HepG2 (cell line): ENCODE data around the gene ANKS1A. TPM values are rescaled to one million over a fixed set of nuclear protein-coding genes. Genes with fewer than 3 reads are reported as not detected.

ENCODE experiments used
- ATAC-seq: fragments of 200-7000 bp; cut with Tn5 transposase; 3 replicates; pipeline ENCODE4 v1.9.1; 2020; ENCODE audit warnings: mild to moderate bottlenecking, moderate library complexity
- BruUV-seq: library from RNA; stranded (reverse); fragments of 400-500 nt; replicated peaks from 2 replicates; lab custom pipeline; 2021; lab: Mats Ljungman, UMichigan
- CTCF ChIA-PET: fragments of 300-600 bp; formaldehyde crosslinking; extraction: SDS; loops from one replicate; lab custom pipeline; 2021; ENCODE audit warnings: low total read pairs, inconsistent platforms, low intra/inter-chr PET ratio; lab: Yijun Ruan, JAX
- POLR2A ChIA-PET: fragments of 350-600 bp; sonication (Branson Sonifier 250); formaldehyde crosslinking; loops from one replicate; lab custom pipeline; 2020; ENCODE audit warnings: antibody characterized with exemption, inconsistent platforms; lab: Yijun Ruan, JAX
- DNase-seq: peaks from one replicate; pipeline ENCODE4 v3.0.0-alpha.2; 2015; ENCODE audit warnings: low spot score
- FAIRE-seq: peaks from 3 replicates; lab custom pipeline; 2011; peaks lifted over from hg19 to GRCh38; lab: Jason Lieb, UNC
- H2AFZ ChIP-seq: one replicate; pipeline ENCODE4 v1.6.1; 2011; ENCODE audit warnings: low read length, inconsistent platforms
- H3K27ac ChIP-seq: fragments of 300-600 bp; 3 replicates; pipeline ENCODE4 v1.8.0; 2011; ENCODE audit warnings: mixed run types, mild to moderate bottlenecking, mixed read lengths, low read length, inconsistent platforms; ENCODE audit not compliant: insufficient read depth; ENCODE audit errors: extremely low read length
- H3K27me3 ChIP-seq, 2 experiments: fragments of 200-600 bp in 1 of 2; 2 replicates in 1 of 2; 3 replicates in 1 of 2; pipeline versions ENCODE4 v1.6.0 to v1.8.0; 2011; ENCODE audit warnings: low read length in 2 of 2, mild to moderate bottlenecking in 2 of 2, moderate library complexity in 2 of 2, inconsistent platforms in 1 of 2; ENCODE audit not compliant: insufficient read depth in 2 of 2, control insufficient read depth in 1 of 2
- H3K36me3 ChIP-seq, 2 experiments: fragments of 200-600 bp in 1 of 2; replicated peaks in 1 of 2; 2 replicates in 1 of 2; 3 replicates in 1 of 2; pipeline versions ENCODE4 v1.5.1 to v1.8.0; 2011; ENCODE audit warnings: low read length in 2 of 2, inconsistent platforms in 1 of 2; ENCODE audit not compliant: insufficient read depth in 2 of 2, control insufficient read depth in 1 of 2
- H3K4me1 ChIP-seq: 2 replicates; pipeline ENCODE4 v1.5.1; 2012; ENCODE audit warnings: low read length, inconsistent platforms; ENCODE audit not compliant: insufficient read depth
- H3K4me2 ChIP-seq: 2 replicates; pipeline ENCODE4 v1.6.0; 2011; ENCODE audit warnings: low read depth, low read length, inconsistent platforms
- H3K4me3 ChIP-seq, 3 experiments: fragments of 200-600 bp in 1 of 3; sonication (generic), shearing (Covaris generic) in 1 of 3; replicated peaks in 1 of 3; 2 replicates each; pipeline ENCODE4 v1.5.1; 2011 to 2016; ENCODE audit warnings: low read length in 3 of 3, inconsistent platforms in 2 of 3, low read depth in 2 of 3, mild to moderate bottlenecking in 2 of 3, control low read depth in 1 of 3, mixed read lengths in 1 of 3; ENCODE audit not compliant: insufficient read depth in 1 of 3
- H3K79me2 ChIP-seq: one replicate; pipeline ENCODE4 v1.6.1; 2011; ENCODE audit warnings: low read length, inconsistent platforms; ENCODE audit not compliant: insufficient read depth
- H3K9ac ChIP-seq: 2 replicates; pipeline ENCODE4 v1.6.0; 2011; ENCODE audit warnings: mild to moderate bottlenecking, low read depth, low read length, inconsistent platforms; ENCODE audit not compliant: insufficient read depth
- H3K9me3 ChIP-seq: 2 replicates; pipeline ENCODE4 v1.5.1; 2012; ENCODE audit warnings: mild to moderate bottlenecking, low read length
- H4K20me1 ChIP-seq: 2 replicates; pipeline ENCODE4 v1.6.0; 2011; ENCODE audit warnings: inconsistent platforms, mild to moderate bottlenecking, low read length, moderate library complexity; ENCODE audit not compliant: insufficient read depth
- ATF6 ChIP-seq: sonication (generic); formaldehyde crosslinking; conservative IDR thresholded peaks from 2 replicates; pipeline ENCODE4 v1.4.0; 2020; ENCODE audit warnings: missing genetic modification reagents
- BHLHE40 ChIP-seq: IDR thresholded peaks from 2 replicates; pipeline ENCODE4 v1.6.1; 2011; ENCODE audit warnings: low read length, improper control_type of control experiment
- GABPB1 ChIP-seq: IDR thresholded peaks from 2 replicates; pipeline ENCODE4 v1.6.1; 2016; ENCODE audit warnings: mild to moderate bottlenecking, missing genetic modification reagents, moderate library complexity, missing compliant biosample characterization
- NFE2 ChIP-seq: sonication (generic); formaldehyde crosslinking; IDR thresholded peaks from 2 replicates; pipeline ENCODE4 v1.4.0; 2020; ENCODE audit warnings: missing genetic modification reagents
- RERE ChIP-seq: IDR thresholded peaks from 2 replicates; pipeline ENCODE4 v1.6.1; 2016; ENCODE audit warnings: low read depth, missing genetic modification reagents, missing compliant biosample characterization
- SP2 ChIP-seq: sonication (generic); formaldehyde crosslinking; IDR thresholded peaks from 2 replicates; pipeline ENCODE4 v1.5.1; 2020; ENCODE audit warnings: mild to moderate bottlenecking, missing genetic modification reagents
- SP4 ChIP-seq: sonication (generic); formaldehyde crosslinking; IDR thresholded peaks from 2 replicates; pipeline ENCODE4 v1.8.1; 2023; ENCODE audit warnings: mild to moderate bottlenecking, missing genetic modification reagents
- WIZ ChIP-seq: sonication (generic); formaldehyde crosslinking; IDR thresholded peaks from 2 replicates; pipeline ENCODE4 v1.5.1; 2020; ENCODE audit warnings: mild to moderate bottlenecking, missing genetic modification reagents
- YY1 ChIP-seq: IDR thresholded peaks from 2 replicates; pipeline ENCODE4 v1.6.1; 2011; ENCODE audit warnings: low read length, low read depth, moderate library complexity, mild to moderate bottlenecking; ENCODE audit not compliant: insufficient read depth, insufficient replicate concordance
- ZFP91 ChIP-seq: sonication (generic); formaldehyde crosslinking; IDR thresholded peaks from 2 replicates; pipeline ENCODE4 v1.9.0; 2022; ENCODE audit warnings: missing genetic modification reagents, mild to moderate bottlenecking, borderline replicate concordance
- ZKSCAN5 ChIP-seq: sonication (generic); formaldehyde crosslinking; IDR thresholded peaks from 2 replicates; pipeline ENCODE4 v1.5.1; 2020; ENCODE audit warnings: mild to moderate bottlenecking, missing genetic modification reagents
- WGBS: methylation state at CpG from one replicate; pipeline ENCODE4 v1.1.6; 2017; ENCODE audit warnings: low lambda C conversion rate; 5-methylcytosine and 5-hydroxymethylcytosine counted together
- in situ Hi-C: cut with HindIII; loops from 2 replicates; pipeline ENCODE4 v1.10.0; 2017; ENCODE audit warnings: low pct_unique_long_range_greater_than_20kb; ENCODE audit not compliant: extremely low pct_ligation_motif_present
- intact Hi-C: fragments of 100-400 bp; cut with micrococcal nuclease; formaldehyde crosslinking; loops from one replicate; pipeline ENCODE4 v1.10.0; 2022; ENCODE audit not compliant: unreplicated experiment
- polyA plus RNA-seq, 8 experiments: library from polyadenylated mRNA; depleted of rRNA in 3 of 8; stranded (reverse) in 7 of 8; unstranded in 1 of 8; fragments of >200 nt; fragmentation: Illumina TruSeq in 4 of 8; extraction: Trizol in 4 of 8; gene quantifications; 2 replicates each; pipeline versions ENCODE4 v1.2.1 to v1.2.3, GENCODE V29; 2011 to 2016; ENCODE audit warnings: low read depth in 4 of 8, missing spikeins in 1 of 8, mixed read lengths in 1 of 8; ENCODE audit not compliant: insufficient read depth in 1 of 8
- total RNA-seq, 5 experiments: library from RNA; depleted of rRNA; stranded (reverse); fragments of >200 nt; fragmentation: Illumina TruSeq; extraction: Trizol; gene quantifications; 2 replicates each; pipeline ENCODE4 v1.2.3, GENCODE V29; 2016; ENCODE audit warnings: low read depth in 1 of 5

ANKS1A gene
- total and polyA plus RNA-seq, 2 of the 13 experiments (the other 11 are each of a cell fraction or from before 2014, with no cell fraction given): 7.2 to 15.1 TPM

GRCh38 chr6:35011096-35012041 is 122.3 kb downstream of the ANKS1A start (continued):
- no peak for TF ChIP-seq ATF6 (CRISPR knock-in tag)
- no peak for TF ChIP-seq ZFP91
- no peak for TF ChIP-seq ZKSCAN5 (CRISPR knock-in tag)
- TF ChIP-seq GABPB1 (CRISPR knock-in tag): no peak
- no peak for TF ChIP-seq BHLHE40

GRCh38 chr6:35013701-35014100 is 124.6 kb downstream of the ANKS1A start:
- no peak for DNase-seq
- 97% methylated on average over 6 of the region's 6 CpGs for WGBS
- no peak for ATAC-seq
- BruUV-seq: no TSS peak
- Histone ChIP-seq H3K9me3 (no peaks in the 10 kb centered on the region), H3K79me2 (no peaks in the 10 kb centered on the region), H2AFZ (no peak overlapping the region), H4K20me1 (no peaks in the 10 kb centered on the region), H3K36me3 (peaks cover 9 to 11% of the 10 kb centered on the region in 2 experiments; a peak in 4 of 5 replicates), H3K4me1 (no peaks in the 10 kb centered on the region), H3K9ac (no peak overlapping the region), H3K4me3 (no peak overlapping the region), H3K4me2 (no peak overlapping the region), H3K27ac (no peak overlapping the region), H3K27me3 (no peaks in the 10 kb centered on the region)
- no peak for FAIRE-seq
- in situ Hi-C loops: no loop called here
- CTCF ChIA-PET: no interaction called here
- intact Hi-C loops: no loop called here
- TF ChIP-seq SP2 (CRISPR knock-in tag): no peak
- TF ChIP-seq SP4 (CRISPR knock-in tag): no peak
- no peak for TF ChIP-seq YY1
- TF ChIP-seq WIZ: no peak
- TF ChIP-seq NFE2 (CRISPR knock-in tag): no peak
- TF ChIP-seq RERE: no peak
- POLR2A ChIA-PET: no interaction called here
